ENCODE measurements around the gene NSMCE1.
A peak's percentile ranks its signal among the peaks of the same experiment; 100 is the strongest.

The NSMCE1 gene

GRCh38 chr16:27228621-27229501 lies 39.7 kb downstream of the NSMCE1 start:
- DNase-seq: no peak

- DNase-seq: no peak
Observed at GRCh38 chr16:27228045-27228444, 40.5 kb downstream of the NSMCE1 start.

- DNase-seq: no peak
Observed at GRCh38 chr16:27226976-27227705, 41.4 kb downstream of the NSMCE1 start.

- no peak for DNase-seq
Observed at GRCh38 chr16:27226476-27226875, 42.1 kb downstream of the NSMCE1 start.

- DNase-seq: no peak
Observed at GRCh38 chr16:27225536-27226360, 42.8 kb downstream of the NSMCE1 start.

GRCh38 chr16:27224741-27225300 lies 43.8 kb downstream of the NSMCE1 start:
- no peak for DNase-seq

- DNase-seq: no peak
Observed at GRCh38 chr16:27224271-27224737, 44.3 kb downstream of the NSMCE1 start.

- no peak for DNase-seq
Observed at GRCh38 chr16:27223701-27224100, 44.9 kb downstream of the NSMCE1 start.

DNA sequence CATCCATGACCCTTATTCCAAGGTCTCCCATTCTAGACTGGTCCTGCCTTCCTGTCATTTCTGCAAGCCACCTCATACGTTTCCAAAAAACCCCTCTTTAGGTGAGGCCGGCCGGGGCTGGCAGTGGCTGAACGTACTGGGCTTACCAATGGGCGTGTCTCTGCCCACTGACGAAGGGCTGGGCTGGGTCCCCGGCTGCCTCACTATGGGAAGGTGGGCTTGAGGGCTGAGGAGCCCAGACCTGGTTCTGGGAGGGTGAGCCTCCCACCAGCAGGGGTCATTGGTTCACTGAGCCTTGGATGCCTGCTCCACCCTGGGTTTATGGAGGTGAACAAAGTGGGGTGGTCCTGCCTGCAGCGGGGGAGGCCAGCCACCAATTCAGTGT lies 45.4 kb downstream of the NSMCE1 start:
- DNase-seq: peak; percentile 31

DNA sequence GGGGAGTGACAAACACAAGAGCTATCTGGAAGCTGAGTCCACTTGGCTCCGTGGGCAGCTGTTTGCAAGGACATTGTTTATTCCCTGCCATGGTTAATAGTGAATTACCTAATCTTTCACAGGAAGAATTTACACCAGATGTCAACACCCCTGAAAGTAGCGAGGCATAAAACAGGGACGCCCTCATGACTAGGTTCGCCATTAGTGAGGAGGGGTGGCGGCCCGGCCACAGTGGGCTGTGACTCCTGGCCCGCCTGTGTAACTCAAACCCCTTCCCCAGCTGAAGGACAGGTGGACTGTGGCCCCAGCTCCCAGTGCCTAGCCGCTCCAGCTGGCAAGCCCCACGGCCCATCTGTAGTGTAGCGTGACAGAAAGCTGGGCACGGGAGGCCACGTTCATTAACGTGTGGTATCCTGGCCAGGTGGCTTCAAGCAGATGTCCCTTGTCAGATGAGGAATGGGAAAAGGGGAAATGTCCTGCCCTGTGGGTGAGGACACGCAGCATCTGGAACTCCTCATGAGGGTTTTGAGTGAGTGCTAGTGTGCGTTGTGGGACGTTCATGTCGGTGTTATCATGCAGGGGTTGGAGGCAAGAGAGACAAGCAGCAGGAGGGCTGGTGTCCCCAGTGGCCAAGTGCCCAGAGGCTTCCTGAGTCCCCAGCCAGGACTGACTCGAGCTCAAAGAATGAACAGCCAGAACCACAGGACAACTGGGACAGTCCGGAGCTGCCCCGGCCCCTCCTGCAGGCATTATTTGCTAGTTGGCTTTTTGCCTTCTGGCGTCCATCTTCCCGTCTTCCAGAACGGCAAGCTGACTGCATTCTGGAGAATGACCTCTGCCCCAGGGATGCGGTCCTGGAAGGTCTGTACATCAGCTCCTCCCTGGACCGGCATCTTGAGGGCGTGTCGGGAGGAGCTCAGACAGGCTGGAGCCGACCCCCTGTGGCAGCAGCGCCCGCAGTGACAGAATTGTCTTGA lies 46.0 kb downstream of the NSMCE1 start:
- no peak for DNase-seq

GRCh38 chr16:27221576-27222248 lies 46.9 kb downstream of the NSMCE1 start:
- no peak for DNase-seq

- no peak for DNase-seq
Observed at GRCh38 chr16:27220991-27221390, 47.6 kb downstream of the NSMCE1 start.

DNA sequence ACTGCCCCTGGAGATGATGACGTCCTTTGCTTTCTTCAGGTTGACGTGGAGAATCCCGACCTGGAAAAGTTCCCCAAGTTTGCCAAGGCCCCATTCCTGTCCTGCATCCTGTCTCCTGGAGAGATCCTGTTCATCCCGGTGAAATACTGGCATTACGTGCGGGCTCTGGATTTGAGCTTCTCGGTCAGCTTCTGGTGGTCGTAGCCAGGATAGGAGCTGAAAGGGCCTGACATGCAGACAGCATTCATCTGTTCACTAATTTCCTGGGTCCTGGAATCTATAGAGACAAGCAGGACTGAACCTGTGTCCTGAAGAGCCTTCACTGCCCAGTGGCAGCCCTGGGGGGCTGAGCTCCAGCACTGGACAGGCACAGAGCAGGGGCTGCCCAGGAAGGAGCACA lies 48.0 kb downstream of the NSMCE1 start:
- no peak for DNase-seq

DNA sequence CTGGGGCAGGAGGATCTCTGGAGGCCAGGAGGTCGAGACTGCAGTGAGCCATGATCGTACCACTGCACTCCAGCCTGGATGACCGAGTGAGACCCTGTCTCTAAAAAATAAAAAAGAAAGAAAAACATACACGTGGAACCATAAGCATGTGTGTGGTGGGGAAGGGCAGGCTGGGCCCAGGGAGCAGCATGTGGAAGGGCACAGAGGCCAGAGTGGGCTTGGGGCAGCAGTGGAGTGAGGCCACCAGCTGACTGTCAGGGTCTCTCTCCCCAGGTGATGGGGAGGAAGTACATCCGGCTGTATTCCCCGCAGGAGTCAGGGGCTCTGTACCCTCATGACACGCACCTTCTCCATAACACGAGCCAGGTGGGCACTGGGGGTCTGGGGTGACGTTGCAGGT lies 48.5 kb downstream of the NSMCE1 start:
- no peak for DNase-seq

- no peak for DNase-seq
Observed at GRCh38 chr16:27219161-27219560, 49.4 kb downstream of the NSMCE1 start.

- no peak for DNase-seq
Observed at GRCh38 chr16:27218756-27219155, 49.8 kb downstream of the NSMCE1 start.

DNA sequence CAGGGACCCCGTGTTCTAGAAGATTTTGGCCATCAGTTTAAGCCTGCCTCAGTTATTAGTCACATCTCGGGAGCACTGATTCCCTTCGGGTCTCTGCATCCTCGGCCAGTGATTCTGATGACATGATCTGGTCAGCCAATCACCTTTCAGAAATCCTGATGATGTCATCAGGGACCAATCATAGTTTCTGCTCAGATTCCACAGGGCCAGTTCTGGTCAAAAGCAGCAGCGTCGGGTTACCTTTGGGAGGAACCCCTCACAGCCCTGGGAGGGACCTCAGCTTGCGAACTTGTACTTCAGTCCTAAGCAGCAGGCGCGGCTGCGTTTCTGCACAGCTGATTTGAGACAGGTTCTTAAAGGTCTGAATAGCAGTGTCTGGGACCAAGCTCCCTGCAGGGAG lies 51.3 kb downstream of the NSMCE1 start:
- no peak for DNase-seq

DNA sequence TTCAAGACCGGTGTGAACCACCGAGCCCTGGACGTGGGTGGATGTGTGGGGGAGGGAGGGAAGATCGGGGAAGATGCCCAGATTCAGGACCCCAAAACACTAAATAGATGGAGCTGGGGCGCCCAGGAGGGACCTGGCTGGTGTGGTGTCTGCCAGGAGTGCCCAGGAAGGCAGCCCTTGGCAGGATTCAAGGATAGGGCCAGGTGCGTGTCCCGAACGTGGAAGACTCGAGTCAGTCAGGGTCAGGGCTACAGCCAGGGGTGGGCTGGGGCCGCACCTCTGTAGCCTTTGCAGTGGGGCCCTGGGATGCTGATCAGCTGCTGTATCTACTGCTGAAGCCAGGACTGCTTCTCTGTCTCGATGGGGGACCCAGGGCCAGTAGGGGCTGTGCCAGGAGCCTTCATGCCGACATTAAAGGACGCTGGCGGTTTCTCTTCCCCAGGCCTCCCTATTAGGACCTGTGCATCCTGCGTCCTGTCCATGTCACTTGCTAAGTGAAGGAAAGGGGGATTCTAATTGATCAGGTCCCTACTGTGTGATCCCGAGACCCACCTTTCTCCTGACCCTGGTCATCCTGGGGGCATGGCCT lies 52.2 kb downstream of the NSMCE1 start:
- no peak for DNase-seq

DNA sequence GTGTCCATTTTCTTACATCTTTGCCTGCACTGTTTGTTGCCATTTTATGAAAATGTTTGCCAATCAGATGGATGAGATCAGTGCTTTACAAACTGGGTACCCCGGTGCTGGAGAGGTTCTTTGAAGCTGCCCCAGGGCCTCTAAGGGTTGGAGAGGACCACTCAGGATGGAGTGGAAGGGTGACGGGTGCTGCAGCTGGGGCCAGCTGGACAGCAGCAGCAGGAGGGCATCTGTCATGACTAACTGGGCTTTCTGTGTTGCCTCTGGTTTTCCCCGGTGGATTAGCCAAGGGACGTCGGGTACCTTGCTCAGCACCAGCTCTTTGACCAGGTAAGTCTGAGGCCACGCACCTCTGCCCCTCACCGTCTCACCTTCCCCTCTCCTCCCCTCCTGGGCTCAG lies 52.9 kb downstream of the NSMCE1 start:
- DNase-seq: no peak

All from CD4-positive, alpha-beta T cell treated with Interleukin-6 for 4 hours (primary cell).